GM12878 (cell line): ENCODE data around the gene ZBTB7B. TPM values are rescaled to one million over a fixed set of nuclear protein-coding genes. Genes with fewer than 3 reads are reported as not detected.

Experiments used
- BCL3 ChIP-seq: IDR thresholded peaks from 2 replicates; pipeline ENCODE4 v1.6.1; 2011; ENCODE audit warnings: borderline replicate concordance, low read depth, mild to moderate bottlenecking, moderate library complexity, low read length; ENCODE audit not compliant: insufficient read depth, poor library complexity, severe bottlenecking
- CBX5 ChIP-seq: sonication (generic); IDR thresholded peaks from 2 replicates; pipeline ENCODE4 v1.6.1; 2016; ENCODE audit warnings: low read depth, moderate library complexity, mild to moderate bottlenecking, inconsistent platforms
- E2F4 ChIP-seq: IDR thresholded peaks from 2 replicates; pipeline ENCODE4 v1.6.1; 2012; ENCODE audit warnings: low read depth, low read length, improper control_type of control experiment
- GATAD2B ChIP-seq: fragments of 450-650 bp; conservative IDR thresholded peaks from 2 replicates; pipeline ENCODE4 v1.6.1; 2017; ENCODE audit warnings: low read depth, mild to moderate bottlenecking, moderate library complexity
- IRF4 ChIP-seq: IDR thresholded peaks from 2 replicates; pipeline ENCODE4 v1.6.1; 2011; ENCODE audit warnings: low read depth, low read length
- KAT2A ChIP-seq: conservative IDR thresholded peaks from 2 replicates; pipeline ENCODE4 v1.6.1; 2011; ENCODE audit warnings: low read depth, low read length; ENCODE audit not compliant: control insufficient read depth
- KLF5 ChIP-seq: fragments of 450-650 bp; IDR thresholded peaks from 2 replicates; pipeline ENCODE4 v1.6.1; 2014; ENCODE audit warnings: mild to moderate bottlenecking; ENCODE audit not compliant: partially characterized antibody
- MTA2 ChIP-seq: fragments of 450-650 bp; IDR thresholded peaks from 2 replicates; pipeline ENCODE4 v1.6.1; 2016; ENCODE audit warnings: low read depth, mild to moderate bottlenecking, moderate library complexity
- NR2C1 ChIP-seq: fragments of 450-650 bp; IDR thresholded peaks from 2 replicates; pipeline ENCODE4 v1.6.1; 2017; ENCODE audit warnings: antibody characterized with exemption, mild to moderate bottlenecking, moderate library complexity
- NRF1 ChIP-seq: conservative IDR thresholded peaks from 2 replicates; pipeline ENCODE4 v1.6.1; 2011; ENCODE audit warnings: mild to moderate bottlenecking, low read depth, low read length, improper control_type of control experiment
- RBBP5 ChIP-seq: fragments of 200-600 bp; sonication (generic); conservative IDR thresholded peaks from 2 replicates; pipeline ENCODE4 v1.6.1; 2016
- RUNX3 ChIP-seq: IDR thresholded peaks from 2 replicates; pipeline ENCODE4 v1.6.1; 2012; ENCODE audit warnings: low read length, inconsistent platforms
- SP1 ChIP-seq: IDR thresholded peaks from one replicate; pipeline ENCODE4 v1.6.1; 2011; ENCODE audit warnings: low read depth, low read length
- SRF ChIP-seq, 2 experiments: IDR thresholded peaks; 2 replicates each; pipeline ENCODE4 v1.6.1; 2011; ENCODE audit warnings: low read depth in 2 of 2, low read length in 2 of 2, mild to moderate bottlenecking in 1 of 2, moderate library complexity in 1 of 2
- TCF12 ChIP-seq: IDR thresholded peaks from 2 replicates; pipeline ENCODE4 v1.6.1; 2011; ENCODE audit warnings: low read depth, mild to moderate bottlenecking, low read length
- ZBTB40 ChIP-seq: fragments of 450-650 bp; IDR thresholded peaks from 2 replicates; pipeline ENCODE4 v1.6.1; 2016; ENCODE audit warnings: mild to moderate bottlenecking, moderate library complexity, borderline replicate concordance
- ZNF592 ChIP-seq: fragments of 450-650 bp; IDR thresholded peaks from 2 replicates; pipeline ENCODE4 v1.6.1; 2017; ENCODE audit warnings: mild to moderate bottlenecking, moderate library complexity
- polyA plus RNA-seq, 11 experiments: library from polyadenylated mRNA; depleted of rRNA in 4 of 11; unstranded in 6 of 11; stranded (reverse) in 5 of 11; fragments of >200 nt; fragmentation: Nextera tagmentation in 4 of 11; fragmentation: Illumina TruSeq in 1 of 11; extraction: Ambion mirVana in 4 of 11; extraction: Trizol in 1 of 11; gene quantifications; 1 replicate in 1 of 11; 2 replicates in 10 of 11; pipeline versions ENCODE4 v1.2.1 to v1.2.3, GENCODE V29; 2011 to 2016; ENCODE audit warnings: inconsistent platforms in 2 of 11, missing spikeins in 2 of 11, low read depth in 1 of 11
- total RNA-seq, 4 experiments: library from RNA; depleted of rRNA in 3 of 4; stranded (reverse); fragments of >200 nt in 3 of 4; fragmentation: Illumina TruSeq in 1 of 4; extraction: Trizol in 1 of 4; gene quantifications; 2 replicates each; pipeline versions ENCODE4 v1.2.1 to v1.2.3, GENCODE V29; 2013 to 2021

ZBTB7B gene
- total and polyA plus RNA-seq, 10 of the 15 experiments (the other 5 are each of a cell fraction or from before 2014, with no cell fraction given): 0.11 to 44.9 (median 11.3) TPM

GRCh38 chr1:155064111-155064831, 61.7 kb downstream of the ZBTB7B start (continued):
- TF ChIP-seq E2F4 (no peak), NR2C1 (no peak), GATAD2B (no peak), BCL3 (no peak), CBX5 (no peak), SRF (IDR thresholded peaks at IDR 0.05; ENCODE audit: low read depth in 2 of 2, low read length in 2 of 2) (no peak), KLF5 (no peak), ZNF592 (no peak), IRF4 (no peak), RBBP5 (no peak), RUNX3 (no peak), NRF1 (no peak), TCF12 (no peak), SP1 (no peak), ZBTB40 (no peak), MTA2 (peak; percentile 21; the same call in 1 of the 2 replicates), KAT2A (no peak)
